GM13977 (cell line): ENCODE results near the gene TNFRSF8.

Source experiments
- DNase-seq: peaks from one replicate; pipeline ENCODE4 v3.0.0; 2012; ENCODE audit warnings: low spot score
- CTCF ChIP-seq: IDR thresholded peaks from 2 replicates; pipeline ENCODE4 v1.5.1; 2012; ENCODE audit warnings: mild to moderate bottlenecking, control low read depth; ENCODE audit not compliant: insufficient read depth; ENCODE audit errors: extremely low read depth, missing control alignments
- in situ Hi-C: fragments of 300-500 bp; cut with MboI; formaldehyde crosslinking; loops from one replicate; pipeline ENCODE4 v1.12.0; 2022; ENCODE audit warnings: low sequenced_read_pairs, low pct_unique_long_range_greater_than_20kb, mixed read lengths, inconsistent platforms; ENCODE audit not compliant: unreplicated experiment

The TNFRSF8 gene

GRCh38 chr1:12048372-12048771 lies 14.7 kb upstream of the TNFRSF8 start:
- in situ Hi-C loops, result no loop called here
- no peak for TF ChIP-seq CTCF
- no peak for DNase-seq

GRCh38 chr1:12049616-12050015 lies 13.5 kb upstream of the TNFRSF8 start:
- in situ Hi-C loops, result no loop called here
- DNase-seq, result no peak
- no peak for TF ChIP-seq CTCF

- no peak for TF ChIP-seq CTCF
- no peak for DNase-seq
- in situ Hi-C loops, result no loop called here
These were observed 11.7 kb upstream of the TNFRSF8 start for GRCh38 chr1:12051361-12051760.

GRCh38 chr1:12052008-12052573 lies 11.0 kb upstream of the TNFRSF8 start:
- peak; percentile 12 for TF ChIP-seq CTCF
- DNase-seq, result peak; percentile 84
- in situ Hi-C loops, result no loop called here

GRCh38 chr1:12052997-12053686 lies 10.0 kb upstream of the TNFRSF8 start:
- DNase-seq, result no peak
- in situ Hi-C loops, result no loop called here
- TF ChIP-seq CTCF, result peak; percentile 27

GRCh38 chr1:12053752-12054548 lies 9.2 kb upstream of the TNFRSF8 start:
- in situ Hi-C loops, result no loop called here
- DNase-seq, result peak; percentile 71

More at GRCh38 chr1:12053752-12054548, 9.2 kb upstream of the TNFRSF8 start:
- no peak for TF ChIP-seq CTCF
